Liver (tissue), 9 donors: ENCODE measurements around the gene ANKZF1. TPM values are rescaled to one million over a fixed set of nuclear protein-coding genes. Genes with fewer than 3 reads are reported as not detected.

Experiments
- DNase-seq: peaks from one replicate; pipeline ENCODE4 v3.0.0-alpha.2; 2017; ENCODE audit warnings: low spot score
- H3K27ac ChIP-seq, 2 donors: one replicate each; pipeline ENCODE4 v1.7.0; 2013; ENCODE audit warnings: inconsistent platforms in 2 of 2, low read length in 2 of 2, control low read depth in 1 of 2, low read depth in 1 of 2, mild to moderate bottlenecking in 1 of 2
- H3K27me3 ChIP-seq, 4 donors: one replicate each; pipeline versions ENCODE4 v1.6.1 to v1.7.0; 2013; ENCODE audit warnings: low read length in 3 of 4, inconsistent platforms in 1 of 4, mild to moderate bottlenecking in 1 of 4, moderate library complexity in 1 of 4; ENCODE audit not compliant: control insufficient read depth in 4 of 4, insufficient read depth in 4 of 4
- H3K36me3 ChIP-seq, 4 donors: one replicate each; pipeline versions ENCODE4 v1.6.1 to v1.7.0; 2013; ENCODE audit warnings: low read length in 3 of 4, mild to moderate bottlenecking in 3 of 4, low read depth in 1 of 4, moderate library complexity in 1 of 4; ENCODE audit not compliant: control insufficient read depth in 4 of 4, insufficient read depth in 3 of 4
- H3K4me1 ChIP-seq, 4 donors: one replicate each; pipeline versions ENCODE4 v1.6.1 to v1.7.0; 2013; ENCODE audit warnings: low read length in 3 of 4, mild to moderate bottlenecking in 3 of 4, moderate library complexity in 1 of 4; ENCODE audit not compliant: control insufficient read depth in 4 of 4, insufficient read depth in 4 of 4
- H3K4me3 ChIP-seq, 3 donors: one replicate each; pipeline versions ENCODE4 v1.6.1 to v1.7.0; 2013; ENCODE audit warnings: low read length in 3 of 3, control low read depth in 1 of 3, low read depth in 1 of 3, mild to moderate bottlenecking in 1 of 3
- H3K9ac ChIP-seq, 2 donors: one replicate each; pipeline ENCODE4 v1.7.0; 2013; ENCODE audit warnings: low read length in 2 of 2, mild to moderate bottlenecking in 2 of 2, moderate library complexity in 2 of 2, control low read depth in 1 of 2, low read depth in 1 of 2
- H3K9me3 ChIP-seq, 4 donors: one replicate each; pipeline versions ENCODE4 v1.6.1 to v1.7.0; 2013; ENCODE audit warnings: low read length in 3 of 4; ENCODE audit not compliant: control insufficient read depth in 4 of 4
- EGR1 ChIP-seq, 2 donors: IDR thresholded peaks; 2 replicates each; pipeline ENCODE4 v1.6.1; 2016 to 2018; ENCODE audit warnings: antibody characterized with exemption in 2 of 2, low read depth in 2 of 2
- FOXA1 ChIP-seq: IDR thresholded peaks from 2 replicates; pipeline ENCODE4 v1.6.1; 2016; ENCODE audit warnings: antibody characterized with exemption
- FOXA2 ChIP-seq: IDR thresholded peaks from 2 replicates; pipeline ENCODE4 v1.6.1; 2016; ENCODE audit warnings: antibody characterized with exemption
- HNF4A ChIP-seq, 2 donors: conservative IDR thresholded peaks; 2 replicates each; pipeline ENCODE4 v1.6.1; 2016; ENCODE audit warnings: antibody characterized with exemption in 2 of 2, mild to moderate bottlenecking in 2 of 2
- HNF4G ChIP-seq: IDR thresholded peaks from 2 replicates; pipeline ENCODE4 v1.6.1; 2016; ENCODE audit warnings: antibody characterized with exemption
- NR2F2 ChIP-seq: IDR thresholded peaks from 2 replicates; pipeline ENCODE4 v1.6.1; 2016; ENCODE audit warnings: antibody characterized with exemption
- RXRA ChIP-seq, 2 donors: IDR thresholded peaks; 2 replicates each; pipeline ENCODE4 v1.6.1; 2017 to 2018; ENCODE audit warnings: antibody characterized with exemption in 2 of 2, mild to moderate bottlenecking in 1 of 2
- TAF1 ChIP-seq: conservative IDR thresholded peaks from 2 replicates; pipeline ENCODE4 v1.6.1; 2016; ENCODE audit warnings: antibody characterized with exemption, mild to moderate bottlenecking
- YY1 ChIP-seq: IDR thresholded peaks from 2 replicates; pipeline ENCODE4 v1.6.1; 2016; ENCODE audit warnings: antibody characterized with exemption, mild to moderate bottlenecking
- WGBS: extraction: QIAGEN DNeasy Blood & Tissue Kit; methylation state at CpG from one replicate; pipeline ENCODE4 v1.1.7; 2013; 5-methylcytosine and 5-hydroxymethylcytosine counted together
- polyA plus RNA-seq, 2 donors: library from polyadenylated mRNA; stranded (reverse) in 1 of 2; unstranded in 1 of 2; fragments of 200-250 nt in 1 of 2; fragments of >200 nt in 1 of 2; fragmentation: Nextera tagmentation in 1 of 2; extraction: Ambion mirVana in 1 of 2; gene quantifications; one replicate each; pipeline versions ENCODE4 v1.2.1 to v1.2.3, GENCODE V29; 2013 to 2015
- total RNA-seq, 2 donors: library from RNA; depleted of rRNA; stranded (reverse); fragments of >200 nt; gene quantifications; one replicate each; pipeline ENCODE4 v1.2.3, GENCODE V29; 2014
- TF ChIP-seq, protein P1 (sequence below): IDR thresholded peaks from 2 replicates; pipeline ENCODE4 v1.6.1; 2016; ENCODE audit warnings: antibody characterized with exemption
- TF ChIP-seq, protein P2 (sequence below): IDR thresholded peaks from 2 replicates; pipeline ENCODE4 v1.6.1; 2016; ENCODE audit warnings: antibody characterized with exemption
- TF ChIP-seq, protein P3 (sequence below): fragments of 150-350 bp; IDR thresholded peaks from 2 replicates; pipeline ENCODE4 v1.5.1; 2017; ENCODE audit warnings: improper control_type of control experiment, low read depth, low read length; ENCODE audit not compliant: missing input control
- donor health status: healthy.
- donor health status: healthy.
- donor health status: healthy.
- donor health status: healthy.
- donor health status: healthy.

Gene ANKZF1
- total and polyA plus RNA-seq, 4 donors = 9.0 to 30.6 (median 20.5) TPM

GRCh38 chr2:219228041-219228910 lies 1.3 kb upstream of the ANKZF1 start:
- peaks cover 7 to 22% (median 18%) of the 10 kb centered on the region in 4 donors for H3K4me1 ChIP-seq
- H3K4me3 ChIP-seq = peak overlapping the region; percentile 75 to 94 (median 87)
- H3K27ac ChIP-seq = peak overlapping the region; percentile 90 to 97
- H3K9ac ChIP-seq = peak overlapping the region; percentile 85 to 89
- H3K9me3 ChIP-seq = no peaks in the 10 kb centered on the region
- no peaks in the 10 kb centered on the region for H3K27me3 ChIP-seq
- peak; percentile 55 for DNase-seq
- peaks cover 14 to 41% (median 36%) of the 10 kb centered on the region in 4 donors for H3K36me3 ChIP-seq
- TF ChIP-seq YY1 (no peak), HNF4A (conservative IDR thresholded peaks at IDR 0.05) (no peak), FOXA1 (no peak), NR2F2 (no peak), HNF4G (no peak), TAF1 (no peak), EGR1 (IDR thresholded peaks at IDR 0.05; ENCODE audit: low read depth in 2 of 2) (no peak)
- TF ChIP-seq, protein P1, sequence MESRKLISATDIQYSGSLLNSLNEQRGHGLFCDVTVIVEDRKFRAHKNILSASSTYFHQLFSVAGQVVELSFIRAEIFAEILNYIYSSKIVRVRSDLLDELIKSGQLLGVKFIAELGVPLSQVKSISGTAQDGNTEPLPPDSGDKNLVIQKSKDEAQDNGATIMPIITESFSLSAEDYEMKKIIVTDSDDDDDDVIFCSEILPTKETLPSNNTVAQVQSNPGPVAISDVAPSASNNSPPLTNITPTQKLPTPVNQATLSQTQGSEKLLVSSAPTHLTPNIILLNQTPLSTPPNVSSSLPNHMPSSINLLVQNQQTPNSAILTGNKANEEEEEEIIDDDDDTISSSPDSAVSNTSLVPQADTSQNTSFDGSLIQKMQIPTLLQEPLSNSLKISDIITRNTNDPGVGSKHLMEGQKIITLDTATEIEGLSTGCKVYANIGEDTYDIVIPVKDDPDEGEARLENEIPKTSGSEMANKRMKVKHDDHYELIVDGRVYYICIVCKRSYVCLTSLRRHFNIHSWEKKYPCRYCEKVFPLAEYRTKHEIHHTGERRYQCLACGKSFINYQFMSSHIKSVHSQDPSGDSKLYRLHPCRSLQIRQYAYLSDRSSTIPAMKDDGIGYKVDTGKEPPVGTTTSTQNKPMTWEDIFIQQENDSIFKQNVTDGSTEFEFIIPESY = no peak
- TF ChIP-seq, protein P2, sequence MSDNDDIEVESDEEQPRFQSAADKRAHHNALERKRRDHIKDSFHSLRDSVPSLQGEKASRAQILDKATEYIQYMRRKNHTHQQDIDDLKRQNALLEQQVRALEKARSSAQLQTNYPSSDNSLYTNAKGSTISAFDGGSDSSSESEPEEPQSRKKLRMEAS = no peak
- WGBS = 61% methylated on average over 7 of the region's 7 CpGs

DNA sequence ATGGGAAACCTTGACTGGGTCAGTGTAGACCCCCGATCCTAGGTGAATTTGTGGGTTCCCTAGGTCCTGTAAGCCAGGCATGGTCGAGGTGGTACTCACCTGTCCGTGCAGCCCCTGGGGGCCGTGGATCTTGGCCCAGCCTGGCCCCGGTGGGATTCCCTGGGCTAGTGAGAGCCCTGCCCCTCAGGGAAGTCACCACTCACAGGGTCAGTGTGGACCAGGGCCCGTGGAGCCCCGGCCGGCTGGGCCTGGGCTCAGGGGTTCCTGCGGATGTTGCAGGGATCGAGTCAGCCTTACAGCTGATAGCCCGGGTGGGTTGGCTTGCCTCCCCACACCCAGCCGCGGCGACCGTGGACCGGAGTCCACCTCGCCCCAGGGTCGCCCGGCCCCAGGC lies 698 bp upstream of the ANKZF1 start:
- Histone ChIP-seq H3K36me3 (peaks cover 8 to 41% (median 36%) of the 10 kb centered on the region in 4 donors), H3K27me3 (no peaks in the 10 kb centered on the region), H3K9me3 (no peaks in the 10 kb centered on the region), H3K4me3 (peak overlapping the region; percentile 75 to 94 (median 87)), H3K27ac (peak overlapping the region; percentile 90 to 97), H3K9ac (peak overlapping the region; percentile 85 to 89), H3K4me1 (peaks cover 7 to 22% (median 18%) of the 10 kb centered on the region in 4 donors)
- no peak for TF ChIP-seq RXRA (IDR thresholded peaks at IDR 0.05)
- no peak for TF ChIP-seq FOXA2
- TF ChIP-seq, protein P2 = no peak
- TF ChIP-seq, protein P3, sequence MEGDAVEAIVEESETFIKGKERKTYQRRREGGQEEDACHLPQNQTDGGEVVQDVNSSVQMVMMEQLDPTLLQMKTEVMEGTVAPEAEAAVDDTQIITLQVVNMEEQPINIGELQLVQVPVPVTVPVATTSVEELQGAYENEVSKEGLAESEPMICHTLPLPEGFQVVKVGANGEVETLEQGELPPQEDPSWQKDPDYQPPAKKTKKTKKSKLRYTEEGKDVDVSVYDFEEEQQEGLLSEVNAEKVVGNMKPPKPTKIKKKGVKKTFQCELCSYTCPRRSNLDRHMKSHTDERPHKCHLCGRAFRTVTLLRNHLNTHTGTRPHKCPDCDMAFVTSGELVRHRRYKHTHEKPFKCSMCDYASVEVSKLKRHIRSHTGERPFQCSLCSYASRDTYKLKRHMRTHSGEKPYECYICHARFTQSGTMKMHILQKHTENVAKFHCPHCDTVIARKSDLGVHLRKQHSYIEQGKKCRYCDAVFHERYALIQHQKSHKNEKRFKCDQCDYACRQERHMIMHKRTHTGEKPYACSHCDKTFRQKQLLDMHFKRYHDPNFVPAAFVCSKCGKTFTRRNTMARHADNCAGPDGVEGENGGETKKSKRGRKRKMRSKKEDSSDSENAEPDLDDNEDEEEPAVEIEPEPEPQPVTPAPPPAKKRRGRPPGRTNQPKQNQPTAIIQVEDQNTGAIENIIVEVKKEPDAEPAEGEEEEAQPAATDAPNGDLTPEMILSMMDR = no peak
- no peak for TF ChIP-seq YY1
- TF ChIP-seq HNF4A (conservative IDR thresholded peaks at IDR 0.05) = no peak
- no peak for TF ChIP-seq TAF1
- TF ChIP-seq, protein P1 = no peak
- DNase-seq = no peak
- 3% methylated on average over 19 of the region's 19 CpGs for WGBS
